Naive thymus-derived CD4-positive, alpha-beta T cell (primary cell): Measurements from ENCODE around the gene BRS3. TPM values are rescaled to one million over a fixed set of nuclear protein-coding genes. Genes with fewer than 3 reads are reported as not detected.
"Not testable (repeated sequence)": the region's sequence is repeated elsewhere in the genome, so short reads cannot be mapped to it uniquely, and the experiment has no call there.

Experiments used
- ATAC-seq: fragments of 150-1000 bp; cut with Tn5 transposase; 2 replicates; pipeline ENCODE4 v1.10.0; 2021; ENCODE audit warnings: mild to moderate bottlenecking, moderate library complexity
- CTCF ChIA-PET: fragments of 350-600 bp; sonication (Branson Sonifier 250); formaldehyde crosslinking; loops from one replicate; lab custom pipeline; 2021; ENCODE audit warnings: antibody characterized with exemption; lab: Charles Lee
- POLR2A ChIA-PET: fragments of 350-600 bp; sonication (Branson Sonifier 250); formaldehyde crosslinking; loops from one replicate; lab custom pipeline; 2021; ENCODE audit warnings: antibody characterized with exemption, inconsistent platforms; lab: Charles Lee
- DNase-seq, 9 donors: peaks; one replicate each; pipeline versions ENCODE4 v3.0.0 to v3.0.0-alpha.2; 2020 to 2022; ENCODE audit warnings: mixed read lengths in 1 of 9
- H3K27ac ChIP-seq: one replicate; pipeline ENCODE4 v1.7.0; 2013; ENCODE audit warnings: mild to moderate bottlenecking, low read depth, low read length, moderate library complexity
- H3K27me3 ChIP-seq, 2 donors: one replicate each; pipeline ENCODE4 v1.7.0; 2013; ENCODE audit warnings: low read length in 2 of 2, mild to moderate bottlenecking in 2 of 2, moderate library complexity in 2 of 2; ENCODE audit not compliant: control insufficient read depth in 2 of 2, insufficient read depth in 2 of 2
- H3K36me3 ChIP-seq, 3 experiments: 1 replicate in 2 of 3; 2 replicates in 1 of 3; pipeline ENCODE4 v1.7.0; 2013; ENCODE audit warnings: low read length in 3 of 3, mild to moderate bottlenecking in 3 of 3, moderate library complexity in 1 of 3; ENCODE audit not compliant: insufficient read depth in 3 of 3, control insufficient read depth in 2 of 3
- H3K4me1 ChIP-seq, 2 donors: one replicate each; pipeline ENCODE4 v1.7.0; 2013; ENCODE audit warnings: low read length in 2 of 2, mild to moderate bottlenecking in 2 of 2, moderate library complexity in 1 of 2; ENCODE audit not compliant: control insufficient read depth in 2 of 2, insufficient read depth in 2 of 2
- H3K4me3 ChIP-seq: 2 replicates; pipeline ENCODE4 v1.7.0; 2013; ENCODE audit warnings: mild to moderate bottlenecking, low read length
- H3K9me3 ChIP-seq, 3 experiments: 1 replicate in 2 of 3; 2 replicates in 1 of 3; pipeline ENCODE4 v1.7.0; 2013; ENCODE audit warnings: low read length in 3 of 3; ENCODE audit not compliant: control insufficient read depth in 2 of 3
- H3K27ac Mint-ChIP-seq, 9 donors: one replicate each; pipeline ENCODE4 v1.8.0; 2020 to 2022; ENCODE audit warnings: mixed read lengths in 9 of 9, mild to moderate bottlenecking in 8 of 9, moderate library complexity in 5 of 9, inconsistent platforms in 2 of 9
- H3K27me3 Mint-ChIP-seq, 5 donors: one replicate each; pipeline ENCODE4 v1.8.0; 2021 to 2022; ENCODE audit warnings: mixed read lengths in 5 of 5, mild to moderate bottlenecking in 1 of 5
- H3K36me3 Mint-ChIP-seq, 5 donors: one replicate each; pipeline ENCODE4 v1.8.0; 2020 to 2022; ENCODE audit warnings: mixed read lengths in 5 of 5, mild to moderate bottlenecking in 3 of 5, inconsistent platforms in 1 of 5
- H3K4me1 Mint-ChIP-seq, 7 donors: one replicate each; pipeline ENCODE4 v1.8.0; 2020 to 2022; ENCODE audit warnings: mixed read lengths in 7 of 7, mild to moderate bottlenecking in 3 of 7, inconsistent platforms in 1 of 7
- H3K4me3 Mint-ChIP-seq, 10 donors: one replicate each; pipeline ENCODE4 v1.8.0; 2020 to 2022; ENCODE audit warnings: mild to moderate bottlenecking in 10 of 10, mixed read lengths in 10 of 10, moderate library complexity in 6 of 10, inconsistent platforms in 2 of 10
- H3K9me3 Mint-ChIP-seq, 11 donors: one replicate each; pipeline ENCODE4 v1.8.0; 2020 to 2022; ENCODE audit warnings: mixed read lengths in 11 of 11, mild to moderate bottlenecking in 4 of 11, inconsistent platforms in 1 of 11, moderate library complexity in 1 of 11
- intact Hi-C, 2 donors: fragments of 100-400 bp; cut with micrococcal nuclease; formaldehyde crosslinking; loops; one replicate each; pipeline ENCODE4 v1.15.1; 2023
- polyA plus RNA-seq, 2 donors: library from polyadenylated mRNA; unstranded; fragments of 300-500 nt; fragmentation: Illumina TruSeq; gene quantifications; one replicate each; pipeline ENCODE4 v1.2.3, GENCODE V29; 2021
- total RNA-seq, 6 experiments: library from RNA in 5 of 6; stranded (reverse) in 5 of 6; gene quantifications; 1 replicate in 5 of 6; 2 replicates in 1 of 6; pipeline ENCODE4 v1.2.3 and lab custom pipeline; 2021 to 2026

Gene BRS3
- total RNA-seq, result not detected
- polyA plus RNA-seq, result not detected
- total RNA-seq (lab: John Stamatoyannopoulos, UW), result not detected

GRCh38 chrX:136487647-136488046, at the start of gene BRS3:
BRS3 (plus strand) TSS chrX:136487947; CDS start chrX:136488115, 168 bp downstream.
- DNase-seq (no peak), ATAC-seq (no peak)
- CTCF ChIA-PET, result no interaction called here
- POLR2A ChIA-PET, result no interaction called here
- Mint-ChIP-seq H3K9me3 (peaks cover 0 to 2% (median 0%) of the 10 kb centered on the region in 11 donors), H3K27me3 (peaks cover 5 to 73% (median 16%) of the 10 kb centered on the region in 5 donors), H3K4me3 (no peak within 1 kb of the TSS), H3K36me3 (no peaks in the 10 kb centered on the region), H3K4me1 (no peaks in the 10 kb centered on the region), H3K27ac (no peak within 1 kb of the TSS)
- Histone ChIP-seq H3K9me3 (no peaks in the 10 kb centered on the region), H3K4me1 (no peaks in the 10 kb centered on the region), H3K27ac (no peak within 1 kb of the TSS), H3K27me3 (no peaks in the 10 kb centered on the region), H3K36me3 (no peaks in the 10 kb centered on the region), H3K4me3 (no peak within 1 kb of the TSS)
- intact Hi-C loops, result no loop called here

DNA sequence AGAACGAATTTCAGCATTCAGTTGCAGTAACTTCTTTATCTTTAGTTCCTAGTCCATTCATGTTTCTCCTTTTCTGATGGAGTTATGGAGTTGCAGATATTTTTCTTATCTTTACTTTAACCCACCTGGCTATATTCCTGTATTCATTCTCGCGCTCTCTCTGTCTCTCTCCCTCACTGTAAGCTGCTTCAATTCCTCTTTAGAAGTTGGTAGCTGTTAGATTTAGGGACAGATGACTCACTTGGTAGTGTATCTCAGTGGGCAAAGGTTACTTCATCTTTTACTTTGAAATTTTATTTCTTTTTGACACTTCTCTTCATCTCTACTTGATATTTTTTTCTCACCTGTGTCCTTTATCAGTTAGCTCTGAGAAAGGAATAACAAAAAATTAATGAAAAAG, 49.6 kb upstream of the BRS3 start:
- no peak overlapping the region for H3K27ac ChIP-seq
- no peak for ATAC-seq
- H3K4me1 ChIP-seq, result no peaks in the 10 kb centered on the region
- intact Hi-C loops, result no loop called here
- DNase-seq, result no peak
- no peaks in the 10 kb centered on the region for H3K27me3 ChIP-seq
- POLR2A ChIA-PET, result no interaction called here
- no peak overlapping the region for H3K4me3 ChIP-seq
- no peaks in the 10 kb centered on the region for H3K36me3 Mint-ChIP-seq
- H3K4me1 Mint-ChIP-seq, result peaks cover 0 to 3% (median 0%) of the 10 kb centered on the region in 7 donors
- H3K36me3 ChIP-seq, result no peaks in the 10 kb centered on the region
- H3K27me3 Mint-ChIP-seq, result peaks cover 0 to 2% (median 0%) of the 10 kb centered on the region in 5 donors
- CTCF ChIA-PET, result no interaction called here
- no peaks in the 10 kb centered on the region for H3K9me3 ChIP-seq
- H3K9me3 Mint-ChIP-seq, result no peaks in the 10 kb centered on the region
- H3K27ac Mint-ChIP-seq, result no peak overlapping the region
- H3K4me3 Mint-ChIP-seq, result no peak overlapping the region

DNA sequence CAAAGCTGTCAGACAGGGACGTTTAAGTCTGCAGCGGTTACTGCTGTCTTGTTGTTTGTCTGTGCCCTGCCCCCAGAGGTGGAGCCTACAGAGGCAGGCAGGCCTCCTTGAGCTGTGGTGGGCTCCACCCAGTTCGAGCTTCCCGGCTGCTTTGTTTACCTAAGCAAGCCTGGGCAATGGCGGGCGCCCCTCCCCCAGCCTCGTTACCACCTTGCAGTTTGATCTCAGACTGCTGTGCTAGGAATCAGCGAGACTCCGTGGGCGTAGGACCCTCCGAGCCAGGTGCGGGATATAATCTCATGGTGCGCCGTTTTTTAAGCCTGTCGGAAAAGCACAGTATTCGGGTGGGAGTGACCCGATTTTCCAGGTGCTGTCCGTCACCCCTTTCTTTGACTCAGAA, 42.1 kb upstream of the BRS3 start:
- H3K36me3 ChIP-seq, H3K27me3 ChIP-seq, ATAC-seq, intact Hi-C loops, H3K4me3 Mint-ChIP-seq, H3K4me1 Mint-ChIP-seq, DNase-seq, H3K9me3 Mint-ChIP-seq, H3K4me3 ChIP-seq, H3K9me3 ChIP-seq, H3K27me3 Mint-ChIP-seq, H3K4me1 ChIP-seq, POLR2A ChIA-PET, H3K27ac Mint-ChIP-seq, CTCF ChIA-PET, H3K36me3 Mint-ChIP-seq, H3K27ac ChIP-seq: not testable (repeated sequence)

GRCh38 chrX:136446208-136446607, 41.5 kb upstream of the BRS3 start:
- no peaks in the 10 kb centered on the region for H3K36me3 Mint-ChIP-seq
- Histone ChIP-seq H3K36me3 (no peaks in the 10 kb centered on the region), H3K4me3 (no peak overlapping the region), H3K27ac (no peak overlapping the region), H3K9me3 (no peaks in the 10 kb centered on the region), H3K4me1 (no peaks in the 10 kb centered on the region), H3K27me3 (no peaks in the 10 kb centered on the region)
- no peaks in the 10 kb centered on the region for H3K27me3 Mint-ChIP-seq
- ChIA-PET POLR2A (no interaction called here), CTCF (no interaction called here)
- DNase-seq (no peak), ATAC-seq (no peak)
- H3K4me1 Mint-ChIP-seq, result no peaks in the 10 kb centered on the region
- intact Hi-C loops, result no loop called here
- H3K4me3 Mint-ChIP-seq, result no peak overlapping the region
- no peak overlapping the region for H3K27ac Mint-ChIP-seq
- no peaks in the 10 kb centered on the region for H3K9me3 Mint-ChIP-seq

- intact Hi-C loops, result no loop called here
- Mint-ChIP-seq H3K36me3 (no peaks in the 10 kb centered on the region), H3K9me3 (no peaks in the 10 kb centered on the region), H3K4me1 (no peaks in the 10 kb centered on the region), H3K27ac (no peak overlapping the region), H3K4me3 (no peak overlapping the region), H3K27me3 (no peaks in the 10 kb centered on the region)
- H3K4me1 ChIP-seq, result no peaks in the 10 kb centered on the region
- no peaks in the 10 kb centered on the region for H3K36me3 ChIP-seq
- H3K4me3 ChIP-seq, result no peak overlapping the region
- DNase-seq (no peak), ATAC-seq (no peak)
- H3K9me3 ChIP-seq, result no peaks in the 10 kb centered on the region
- POLR2A ChIA-PET, result no interaction called here
- CTCF ChIA-PET, result no interaction called here
- no peak overlapping the region for H3K27ac ChIP-seq
- H3K27me3 ChIP-seq, result no peaks in the 10 kb centered on the region
Observed at GRCh38 chrX:136447308-136447707, 40.4 kb upstream of the BRS3 start.

GRCh38 chrX:136447968-136448367, 39.8 kb upstream of the BRS3 start:
- intact Hi-C loops, result no loop called here
- Mint-ChIP-seq H3K27ac (no peak overlapping the region), H3K9me3 (no peaks in the 10 kb centered on the region), H3K27me3 (no peaks in the 10 kb centered on the region), H3K4me3 (no peak overlapping the region), H3K4me1 (no peaks in the 10 kb centered on the region), H3K36me3 (no peaks in the 10 kb centered on the region)
- Histone ChIP-seq H3K27me3 (no peaks in the 10 kb centered on the region), H3K27ac (no peak overlapping the region), H3K36me3 (no peaks in the 10 kb centered on the region), H3K9me3 (no peaks in the 10 kb centered on the region), H3K4me1 (no peaks in the 10 kb centered on the region), H3K4me3 (no peak overlapping the region)
- DNase-seq, result no peak
- CTCF ChIA-PET, result no interaction called here
- POLR2A ChIA-PET, result no interaction called here
- ATAC-seq, result no peak

DNA sequence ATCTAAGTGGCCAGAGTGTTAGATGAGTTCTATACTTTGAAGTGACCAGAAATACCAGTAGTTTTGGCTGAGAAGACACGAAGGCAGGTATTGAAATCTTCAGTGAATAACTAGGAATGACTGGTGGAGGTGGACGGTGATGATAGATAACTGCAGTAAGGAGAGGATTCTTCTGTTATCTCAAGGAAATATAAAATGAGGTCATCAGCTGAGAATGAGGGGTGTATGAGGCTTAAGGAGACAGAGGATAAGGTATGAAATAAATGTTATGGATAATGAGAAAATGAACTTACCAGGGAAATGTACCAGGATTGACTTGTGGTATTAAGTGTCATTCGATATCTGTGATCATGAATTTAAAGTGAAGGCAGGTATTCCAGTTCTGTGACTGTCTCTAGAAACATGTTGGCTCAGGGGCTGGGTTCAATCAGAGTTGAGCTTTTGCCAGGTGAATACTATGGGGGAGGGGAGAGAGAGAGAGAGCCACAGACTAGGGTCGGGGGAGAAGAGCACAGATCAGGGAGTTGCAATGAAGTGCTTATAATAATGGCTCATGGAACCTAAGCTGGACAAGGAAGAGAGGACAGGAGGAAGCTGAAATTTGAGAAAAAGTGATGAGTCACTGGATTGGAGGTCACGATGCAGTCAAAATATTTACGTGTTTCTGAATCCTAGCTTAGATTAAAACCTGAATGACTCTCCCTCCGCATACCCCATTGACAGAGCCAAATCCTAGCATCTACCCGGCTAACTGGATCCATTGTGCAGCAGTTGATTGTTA, 37.5 kb upstream of the BRS3 start:
- no peak overlapping the region for H3K4me3 ChIP-seq
- H3K27me3 Mint-ChIP-seq, result no peaks in the 10 kb centered on the region
- H3K36me3 Mint-ChIP-seq, result no peaks in the 10 kb centered on the region
- no peaks in the 10 kb centered on the region for H3K36me3 ChIP-seq
- H3K4me1 ChIP-seq, result no peaks in the 10 kb centered on the region
- POLR2A ChIA-PET, result no interaction called here
- H3K27ac ChIP-seq, result no peak overlapping the region
- no peaks in the 10 kb centered on the region for H3K27me3 ChIP-seq
- ATAC-seq, result no peak
- no peak overlapping the region for H3K4me3 Mint-ChIP-seq
- intact Hi-C loops, result no loop called here
- CTCF ChIA-PET, result no interaction called here
- no peaks in the 10 kb centered on the region for H3K4me1 Mint-ChIP-seq
- DNase-seq, result no peak
- H3K9me3 ChIP-seq, result no peaks in the 10 kb centered on the region
- no peak overlapping the region for H3K27ac Mint-ChIP-seq
- H3K9me3 Mint-ChIP-seq, result no peaks in the 10 kb centered on the region
